Heart right ventricle (tissue), 16 donors: ENCODE results near the gene RAB40B. TPM values are rescaled to one million over a fixed set of nuclear protein-coding genes. Genes with fewer than 3 reads are reported as not detected.

Experiments
- ATAC-seq, 8 donors: fragments of 200-7000 bp; cut with Tn5 transposase; one replicate each; pipeline ENCODE4 v1.9.1; 2020; ENCODE audit warnings: mild to moderate bottlenecking in 8 of 8, moderate library complexity in 8 of 8, moderate number of reproducible peaks in 1 of 8
- DNase-seq, 2 donors: peaks; one replicate each; pipeline ENCODE4 v3.0.0-alpha.2; 2020
- H3K27ac ChIP-seq, 10 donors: fragments of 200-600 bp; sonication (generic) in 2 of 10; one replicate each; pipeline versions ENCODE4 v1.5.0 to v1.8.0; 2020 to 2022; ENCODE audit warnings: mild to moderate bottlenecking in 3 of 10
- H3K27me3 ChIP-seq, 7 donors: fragments of 200-600 bp; one replicate each; pipeline ENCODE4 v1.8.0; 2021 to 2022; ENCODE audit warnings: mild to moderate bottlenecking in 2 of 7
- H3K36me3 ChIP-seq, 9 donors: fragments of 200-600 bp; sonication (generic) in 1 of 9; one replicate each; pipeline versions ENCODE4 v1.5.0 to v1.8.0; 2020 to 2022; ENCODE audit warnings: mild to moderate bottlenecking in 2 of 9
- H3K4me1 ChIP-seq, 9 donors: fragments of 200-600 bp; sonication (generic) in 1 of 9; one replicate each; pipeline versions ENCODE4 v1.5.0 to v1.8.0; 2020 to 2022; ENCODE audit warnings: mild to moderate bottlenecking in 4 of 9
- H3K4me3 ChIP-seq, 10 donors: fragments of 200-600 bp; sonication (generic) in 2 of 10; one replicate each; pipeline versions ENCODE4 v1.5.0 to v1.8.0; 2020 to 2022; ENCODE audit warnings: mild to moderate bottlenecking in 7 of 10, moderate library complexity in 2 of 10
- H3K9me3 ChIP-seq, 11 donors: fragments of 200-600 bp in 10 of 11; sonication (generic) in 2 of 11; one replicate each; pipeline versions ENCODE4 v1.5.0 to v1.8.0; 2013 to 2022; ENCODE audit warnings: mild to moderate bottlenecking in 2 of 11, control low read depth in 1 of 11, moderate library complexity in 1 of 11
- CTCF ChIP-seq, 9 donors: fragments of 200-600 bp; sonication (generic) in 2 of 9; IDR thresholded peaks; one replicate each; pipeline versions ENCODE4 v1.5.0 to v1.8.0; 2021 to 2022; ENCODE audit warnings: antibody characterized with exemption in 9 of 9, mild to moderate bottlenecking in 5 of 9, moderate library complexity in 1 of 9
- WGBS, 2 donors: extraction: QIAGEN DNeasy Blood & Tissue Kit; methylation state at CpG; one replicate each; pipeline ENCODE4 v1.1.7; 2013; ENCODE audit warnings: inconsistent platforms in 1 of 2; 5-methylcytosine and 5-hydroxymethylcytosine counted together
- intact Hi-C, 10 donors: fragments of 100-400 bp; cut with DNase I; formaldehyde crosslinking; loops; one replicate each; pipeline versions ENCODE4 v1.11.1 to v1.14.2; 2022
- polyA plus RNA-seq, 2 donors: library from polyadenylated mRNA; stranded (reverse); fragments of 200-250 nt; gene quantifications; one replicate each; pipeline ENCODE4 v1.2.3, GENCODE V29; 2013
- total RNA-seq, 10 donors: library from RNA; stranded (reverse); fragmentation: NEBNext Ultra II Directional in 3 of 10; extraction: Animal tissue kit (Norgen Biotek cat#: 25700) in 3 of 10; gene quantifications; one replicate each; pipeline versions ENCODE4 v1.2.1 to v1.2.4, GENCODE V29; 2021 to 2023
- donor health status: Arrhythmogenic right ventricular cardiomyopathy.
- donor health status: ischemic (EF 13 %, LVEDD 7.1; RV severe dilation, severe dysfunction).
- donor health status: healthy with polysubstance abuse.
- donor health status: DM: no; HTN: yes; CAD: no.
- donor health status: DM: no; HTN: no; CAD: no.
- donor health status: ischemic (EF 25% LVEDD 6.9; RV normal size, moderate dysfunction).
- donor health status: ischemic (EF 25% LVEDD 5.7; RV mildly dilated, moderate dysfunction).
- donor health status: healthy.
- donor health status: DM: yes; HTN: yes; CAD: no.
- donor health status: Ischemic cardiomyopathy.
- donor health status: ischemic (EF 35%, LVEDD 5.7; RV mildly dilated, moderate dysfunction).
- donor health status: nonischemic (EF 11% LVEDD 7.7; RV severe dilation, severe dysfunction).
- donor health status: DM: yes; HTN: yes; CAD: no.
- donor health status: PGD.
- donor health status: ischemic (EF 29% LVEDD 5.4; RV normal size, mild dysfunction).
- donor health status: nonischemic (EF 23%, LVEDD 6.1; RV moderate dilation, normal function).

RAB40B gene
- total and polyA plus RNA-seq, 12 donors: 8.0 to 42.4 (median 20.4) TPM

- TF ChIP-seq CTCF (IDR thresholded peaks at IDR 0.05): no peak
- Histone ChIP-seq H3K27me3 (no peaks in the 10 kb centered on the region), H3K4me3 (no peak overlapping the region), H3K36me3 (peaks cover 0 to 56% (median 13%) of the 10 kb centered on the region in 9 donors), H3K9me3 (no peaks in the 10 kb centered on the region), H3K4me1 (peaks cover 3 to 21% (median 17%) of the 10 kb centered on the region in 9 donors), H3K27ac (no peak overlapping the region)
- DNase-seq (no peak), ATAC-seq (no peak)
- 97 to 98% methylated on average over 18 of the region's 18 CpGs for WGBS, 2 donors
- intact Hi-C loops: loop anchor here in 1 of 10 donors (5.0 kb wide), 1 partner anchor 72 kb away; the partner anchor contains the start of gene WDR45B
Measured at GRCh38 chr17:82718986-82719685, 20.6 kb upstream of the RAB40B start.

GRCh38 chr17:82716203-82717010 lies 17.9 kb upstream of the RAB40B start, which contains the start of gene FN3KRP:
Gene FN3KRP, plus strand, starts transcription at chr17:82716706. Its CDS starts 50 bp downstream, at chr17:82716756.
- Histone ChIP-seq H3K4me1 (peaks cover 3 to 21% (median 17%) of the 10 kb centered on the region in 9 donors), H3K27ac (peak within 1 kb of the TSS in 9 of 10 donors; percentile 39 to 87 (median 77)), H3K36me3 (peaks cover 0 to 30% (median 13%) of the 10 kb centered on the region in 9 donors), H3K27me3 (no peaks in the 10 kb centered on the region), H3K9me3 (no peaks in the 10 kb centered on the region), H3K4me3 (peak within 1 kb of the TSS; percentile 63 to 97 (median 94))
- intact Hi-C loops: loop anchor here in 1 of 10 donors (1.0 to 5.0 kb wide), 2 partner anchors 19 to 69 kb away; partner anchors contain the start of genes FN3K and WDR45B
- WGBS, 2 donors: 0 to 1% methylated on average over 71 to 75 of the region's 75 CpGs
- ATAC-seq (peak; percentile 91 to 99 (median 97)), DNase-seq (peak; percentile 89 to 91)
- no peak for TF ChIP-seq CTCF (IDR thresholded peaks at IDR 0.05)

- 89 to 91% methylated on average over 34 to 35 of the region's 35 CpGs for WGBS, 2 donors
Measured at GRCh38 chr17:82713071-82713723, 14.7 kb upstream of the RAB40B start.

More at GRCh38 chr17:82713071-82713723, 14.7 kb upstream of the RAB40B start:
- DNase-seq: no peak
- peaks cover 0 to 2% (median 0%) of the 10 kb centered on the region in 7 donors for H3K27me3 ChIP-seq
- H3K9me3 ChIP-seq: no peaks in the 10 kb centered on the region
- no peak overlapping the region for H3K27ac ChIP-seq
- intact Hi-C loops: no loop called here
- no peak overlapping the region for H3K4me3 ChIP-seq
- no peak for ATAC-seq
- no peaks in the 10 kb centered on the region for H3K36me3 ChIP-seq
- TF ChIP-seq CTCF (IDR thresholded peaks at IDR 0.05): no peak
- H3K4me1 ChIP-seq: peaks cover 3 to 20% (median 17%) of the 10 kb centered on the region in 9 donors
